Natural killer cell (primary cell): ENCODE data around the gene GRID2. TPM values are rescaled to one million over a fixed set of nuclear protein-coding genes. Genes with fewer than 3 reads are reported as not detected.

Experiments
- ATAC-seq, 3 donors: fragments of 150-1000 bp in 2 of 3; fragments of 200-7000 bp in 1 of 3; cut with Tn5 transposase; 1 replicate in 1 of 3; 2 replicates in 2 of 3; pipeline ENCODE4 v1.10.0; 2021; ENCODE audit warnings: mild to moderate bottlenecking in 2 of 3, moderate library complexity in 2 of 3
- DNase-seq, 2 donors: peaks; one replicate each; pipeline versions ENCODE4 v3.0.0 to v3.0.0-alpha.2; 2013 to 2021; ENCODE audit warnings: mixed read lengths in 1 of 2
- H3K27ac ChIP-seq: one replicate; pipeline ENCODE4 v1.5.1; 2013; ENCODE audit warnings: mild to moderate bottlenecking, low read length
- H3K27me3 ChIP-seq: one replicate; pipeline ENCODE4 v1.6.1; 2013; ENCODE audit warnings: low read length; ENCODE audit not compliant: control insufficient read depth, insufficient read depth
- H3K36me3 ChIP-seq: one replicate; pipeline ENCODE4 v1.6.1; 2013; ENCODE audit warnings: low read length; ENCODE audit not compliant: control insufficient read depth, insufficient read depth
- H3K4me1 ChIP-seq: one replicate; pipeline ENCODE4 v1.6.1; 2013; ENCODE audit warnings: low read length; ENCODE audit not compliant: control insufficient read depth, insufficient read depth
- H3K4me3 ChIP-seq: one replicate; pipeline ENCODE4 v1.5.1; 2013; ENCODE audit warnings: low read length
- H3K9me3 ChIP-seq: one replicate; pipeline ENCODE4 v1.6.1; 2013; ENCODE audit warnings: low read length; ENCODE audit not compliant: control insufficient read depth, insufficient read depth
- H3K27ac Mint-ChIP-seq, 2 donors: one replicate each; pipeline ENCODE4 v1.8.0; 2022; ENCODE audit warnings: mild to moderate bottlenecking in 2 of 2, mixed read lengths in 2 of 2, moderate library complexity in 1 of 2
- H3K27me3 Mint-ChIP-seq, 2 donors: one replicate each; pipeline ENCODE4 v1.8.0; 2022; ENCODE audit warnings: low read depth in 2 of 2, mixed read lengths in 2 of 2
- H3K36me3 Mint-ChIP-seq: one replicate; pipeline ENCODE4 v1.8.0; 2022; ENCODE audit warnings: mixed read lengths
- H3K4me1 Mint-ChIP-seq, 2 donors: one replicate each; pipeline ENCODE4 v1.8.0; 2022; ENCODE audit warnings: mixed read lengths in 2 of 2
- H3K4me3 Mint-ChIP-seq: one replicate; pipeline ENCODE4 v1.8.0; 2022; ENCODE audit warnings: mild to moderate bottlenecking, moderate library complexity, mixed read lengths
- H3K9me3 Mint-ChIP-seq, 2 donors: one replicate each; pipeline ENCODE4 v1.8.0; 2022; ENCODE audit warnings: mixed read lengths in 2 of 2
- CTCF ChIP-seq: fragments of 200-600 bp; IDR thresholded peaks from one replicate; pipeline ENCODE4 v1.8.0; 2022; ENCODE audit warnings: antibody characterized with exemption
- WGBS: methylation state at CpG from one replicate; pipeline ENCODE4 v1.1.7; 2013; ENCODE audit warnings: missing lambda C conversion rate; ENCODE audit not compliant: insufficient coverage; 5-methylcytosine and 5-hydroxymethylcytosine counted together
- intact Hi-C: fragments of 100-400 bp; cut with micrococcal nuclease; formaldehyde crosslinking; loops from one replicate; pipeline ENCODE4 v1.14.2; 2022
- total RNA-seq, 4 donors: library from RNA; stranded (reverse); fragments of 120-200 nt in 1 of 4; gene quantifications; one replicate each; pipeline versions ENCODE4 v1.2.3 to v1.2.4, GENCODE V29; 2013 to 2022

GRID2 gene
- total RNA-seq, 3 donors from 2014 or later (not counting 1 experiment from before 2014, with no cell fraction given), result not detected

- Histone ChIP-seq H3K36me3 (no peaks in the 10 kb centered on the region), H3K4me1 (no peaks in the 10 kb centered on the region), H3K27me3 (no peaks in the 10 kb centered on the region), H3K4me3 (no peak overlapping the region), H3K9me3 (no peaks in the 10 kb centered on the region), H3K27ac (no peak overlapping the region)
- DNase-seq, result no peak
- H3K4me3 Mint-ChIP-seq, result no peak overlapping the region
- H3K27me3 Mint-ChIP-seq, result no peaks in the 10 kb centered on the region
- H3K27ac Mint-ChIP-seq, result no peak overlapping the region
- peaks cover 7% of the 10 kb centered on the region for H3K36me3 Mint-ChIP-seq
- no peak for TF ChIP-seq CTCF
- peaks cover 11 to 12% of the 10 kb centered on the region in 2 donors for H3K9me3 Mint-ChIP-seq
- no peaks in the 10 kb centered on the region for H3K4me1 Mint-ChIP-seq
- ATAC-seq, result no peak
- intact Hi-C loops, result no loop called here
- WGBS, result 98% methylated on average over 4 of the region's 4 CpGs
Observed at GRCh38 chr4:93302310-93302709, 998.5 kb downstream of the GRID2 start.

- H3K27me3 ChIP-seq, result no peaks in the 10 kb centered on the region
- Mint-ChIP-seq H3K27me3 (no peaks in the 10 kb centered on the region), H3K27ac (no peak overlapping the region), H3K9me3 (peaks cover 11 to 16% of the 10 kb centered on the region in 2 donors), H3K4me1 (no peaks in the 10 kb centered on the region), H3K36me3 (peaks cover 7% of the 10 kb centered on the region), H3K4me3 (no peak overlapping the region)
- no peak overlapping the region for H3K27ac ChIP-seq
- H3K4me1 ChIP-seq, result no peaks in the 10 kb centered on the region
- H3K36me3 ChIP-seq, result no peaks in the 10 kb centered on the region
- TF ChIP-seq CTCF, result no peak
- H3K4me3 ChIP-seq, result no peak overlapping the region
- ATAC-seq (no peak), DNase-seq (no peak)
- H3K9me3 ChIP-seq, result no peaks in the 10 kb centered on the region
- WGBS, result no CpG with 5 or more reads among the region's 2 CpGs
- intact Hi-C loops, result no loop called here
Observed at GRCh38 chr4:93303440-93303839, 999.7 kb downstream of the GRID2 start.

GRCh38 chr4:93312299-93312698, 1008.5 kb downstream of the GRID2 start:
- H3K9me3 ChIP-seq, result no peaks in the 10 kb centered on the region
- Mint-ChIP-seq H3K4me1 (no peaks in the 10 kb centered on the region), H3K27me3 (no peaks in the 10 kb centered on the region), H3K36me3 (no peaks in the 10 kb centered on the region), H3K9me3 (peaks cover 8 to 26% of the 10 kb centered on the region in 2 donors), H3K4me3 (no peak overlapping the region), H3K27ac (no peak overlapping the region)
- no peak overlapping the region for H3K4me3 ChIP-seq
- no peak for ATAC-seq
- 93% methylated on average over 2 of the region's 4 CpGs for WGBS
- H3K36me3 ChIP-seq, result no peaks in the 10 kb centered on the region
- no peak for TF ChIP-seq CTCF
- H3K27ac ChIP-seq, result no peak overlapping the region
- no peaks in the 10 kb centered on the region for H3K27me3 ChIP-seq
- DNase-seq, result no peak
- intact Hi-C loops, result no loop called here
- no peaks in the 10 kb centered on the region for H3K4me1 ChIP-seq

GRCh38 chr4:93313197-93313596, 1009.4 kb downstream of the GRID2 start:
- intact Hi-C loops, result no loop called here

More at GRCh38 chr4:93313197-93313596, 1009.4 kb downstream of the GRID2 start:
- no peaks in the 10 kb centered on the region for H3K4me1 Mint-ChIP-seq
- Histone ChIP-seq H3K4me3 (no peak overlapping the region), H3K9me3 (no peaks in the 10 kb centered on the region), H3K4me1 (no peaks in the 10 kb centered on the region), H3K27ac (no peak overlapping the region), H3K27me3 (no peaks in the 10 kb centered on the region), H3K36me3 (no peaks in the 10 kb centered on the region)
- H3K36me3 Mint-ChIP-seq, result no peaks in the 10 kb centered on the region
- no peak for TF ChIP-seq CTCF
- ATAC-seq (no peak), DNase-seq (no peak)
- H3K4me3 Mint-ChIP-seq, result no peak overlapping the region
- H3K27me3 Mint-ChIP-seq, result no peaks in the 10 kb centered on the region
- no peak overlapping the region for H3K27ac Mint-ChIP-seq
- H3K9me3 Mint-ChIP-seq, result peaks cover 8 to 22% of the 10 kb centered on the region in 2 donors
